Endothelial cell of umbilical vein (primary cell): Measurements from ENCODE around the gene CRISPLD2. TPM values are rescaled to one million over a fixed set of nuclear protein-coding genes. Genes with fewer than 3 reads are reported as not detected.

Experiments
- BruUV-seq: library from RNA; stranded (reverse); fragments of 400-500 nt; replicated peaks from 2 replicates; lab custom pipeline; 2021; lab: Mats Ljungman, UMichigan
- CTCF ChIA-PET: fragments of 300-600, 350-600 bp; sonication (Branson Sonifier 250); formaldehyde crosslinking; loops from one replicate; lab custom pipeline; 2021; ENCODE audit warnings: antibody characterized with exemption, inconsistent platforms; lab: Charles Lee
- POLR2A ChIA-PET: fragments of 300-600, 350-600 bp; sonication (Branson Sonifier 250); formaldehyde crosslinking; loops from one replicate; lab custom pipeline; 2021; ENCODE audit warnings: antibody characterized with exemption, inconsistent platforms; lab: Charles Lee
- DNase-seq: peaks from one replicate; pipeline ENCODE4 v3.0.0-alpha.2; 2011; ENCODE audit warnings: low read depth, low spot score
- FAIRE-seq: peaks from 2 replicates; lab custom pipeline; 2011; peaks lifted over from hg19 to GRCh38; lab: Jason Lieb, UNC
- H2AFZ ChIP-seq: 2 replicates; pipeline ENCODE4 v1.6.0; 2012; ENCODE audit warnings: low read depth, low read length, control low read depth, inconsistent platforms
- H3K27ac ChIP-seq: 2 replicates; pipeline ENCODE4 v1.5.1; 2011; ENCODE audit warnings: low read depth, mild to moderate bottlenecking, control low read depth, low read length, moderate library complexity; ENCODE audit not compliant: insufficient read depth
- H3K27me3 ChIP-seq, 2 experiments: 2 replicates each; pipeline versions ENCODE4 v1.6.0 to v1.6.1; 2011; ENCODE audit warnings: low read length in 2 of 2, mixed read lengths in 1 of 2; ENCODE audit not compliant: control insufficient read depth in 2 of 2, insufficient read depth in 2 of 2
- H3K36me3 ChIP-seq, 2 experiments: 2 replicates in 1 of 2; 3 replicates in 1 of 2; pipeline ENCODE4 v1.5.1; 2011; ENCODE audit warnings: low read length in 2 of 2, mild to moderate bottlenecking in 1 of 2, moderate library complexity in 1 of 2; ENCODE audit not compliant: control insufficient read depth in 2 of 2, insufficient read depth in 2 of 2; ENCODE audit errors: extremely low read depth in 1 of 2
- H3K4me1 ChIP-seq: 3 replicates; pipeline ENCODE4 v1.5.1; 2011; ENCODE audit warnings: mild to moderate bottlenecking, low read length; ENCODE audit not compliant: control insufficient read depth, insufficient read depth; ENCODE audit errors: extremely low read depth
- H3K4me2 ChIP-seq: 2 replicates; pipeline ENCODE4 v1.6.1; 2011; ENCODE audit warnings: low read length, control low read depth, mixed read lengths; ENCODE audit not compliant: insufficient read depth
- H3K4me3 ChIP-seq, 3 experiments: fragments of 200-600 bp in 1 of 3; sonication (generic), shearing (Covaris generic) in 1 of 3; replicated peaks in 1 of 3; 2 replicates each; pipeline ENCODE4 v1.5.1; 2011 to 2016; ENCODE audit warnings: control low read depth in 3 of 3, low read length in 3 of 3, mild to moderate bottlenecking in 2 of 3, inconsistent platforms in 1 of 3, low read depth in 1 of 3, moderate library complexity in 1 of 3; ENCODE audit not compliant: insufficient read depth in 1 of 3
- H3K79me2 ChIP-seq: 2 replicates; pipeline ENCODE4 v1.6.0; 2012; ENCODE audit warnings: low read length, inconsistent platforms; ENCODE audit not compliant: control insufficient read depth, insufficient read depth
- H3K9ac ChIP-seq: replicated peaks from 2 replicates; pipeline ENCODE3; 2011; ENCODE audit warnings: low read length, control low read depth; ENCODE audit not compliant: insufficient read depth; ENCODE audit errors: extremely low read depth
- H3K9me1 ChIP-seq: replicated peaks from 3 replicates; pipeline ENCODE4 v1.6.0; 2011; ENCODE audit warnings: mild to moderate bottlenecking, low read length; ENCODE audit not compliant: control insufficient read depth, insufficient read depth; ENCODE audit errors: extremely low read depth
- H3K9me3 ChIP-seq: replicated peaks from 2 replicates; pipeline ENCODE4 v1.5.1; 2012; ENCODE audit warnings: low read length, inconsistent platforms; ENCODE audit not compliant: control insufficient read depth, insufficient read depth
- H4K20me1 ChIP-seq: replicated peaks from 2 replicates; pipeline ENCODE3; 2011; ENCODE audit warnings: mild to moderate bottlenecking, low read length; ENCODE audit not compliant: control insufficient read depth, insufficient read depth; ENCODE audit errors: extremely low read depth
- CTCF ChIP-seq, 2 donors: IDR thresholded peaks; 1 replicate in 1 of 2; 2 replicates in 1 of 2; pipeline ENCODE4 v1.5.1; 2011; ENCODE audit warnings: low read length in 2 of 2, mild to moderate bottlenecking in 2 of 2, moderate library complexity in 2 of 2, control low read depth in 1 of 2, inconsistent platforms in 1 of 2, low read depth in 1 of 2; ENCODE audit not compliant: insufficient read depth in 1 of 2; ENCODE audit errors: extremely low read depth in 1 of 2
- EZH2 ChIP-seq: IDR thresholded peaks from 2 replicates; pipeline ENCODE4 v1.6.1; 2012; ENCODE audit warnings: borderline replicate concordance, low read depth, mild to moderate bottlenecking, moderate library complexity, low read length, inconsistent platforms; ENCODE audit not compliant: severe bottlenecking
- FOS ChIP-seq: IDR thresholded peaks from 2 replicates; pipeline ENCODE4 v1.6.1; 2011; ENCODE audit warnings: mild to moderate bottlenecking, low read length, moderate library complexity, borderline replicate concordance; ENCODE audit not compliant: insufficient read depth
- GATA2 ChIP-seq: IDR thresholded peaks from 2 replicates; pipeline ENCODE4 v1.7.0; 2011; ENCODE audit warnings: low read depth, mild to moderate bottlenecking, moderate library complexity, mixed read lengths, low read length; ENCODE audit not compliant: insufficient read length, insufficient read depth
- JUN ChIP-seq: IDR thresholded peaks from 2 replicates; pipeline ENCODE4 v1.6.1; 2011; ENCODE audit warnings: borderline replicate concordance, low read depth; ENCODE audit not compliant: insufficient read length, insufficient read depth
- MAX ChIP-seq: IDR thresholded peaks from 2 replicates; pipeline ENCODE4 v1.6.1; 2011; ENCODE audit not compliant: insufficient read depth, insufficient read length
- MYC ChIP-seq: IDR thresholded peaks from one replicate; pipeline ENCODE4 v1.6.1; 2011; ENCODE audit warnings: mild to moderate bottlenecking, low read depth, low read length
- POLR2A ChIP-seq: IDR thresholded peaks from 2 replicates; pipeline ENCODE4 v1.6.1; 2012; ENCODE audit warnings: low read depth, mild to moderate bottlenecking, control low read depth, low read length
- POLR2AphosphoS5 ChIP-seq: IDR thresholded peaks from 2 replicates; pipeline ENCODE4 v1.6.1; 2012; ENCODE audit warnings: low read depth, mild to moderate bottlenecking, control low read depth, low read length, moderate library complexity; ENCODE audit not compliant: insufficient read depth
- dilution Hi-C: fragments of 300-500 bp; cut with MboI; formaldehyde crosslinking; loops from one replicate; pipeline ENCODE4 v1.15.0; 2019; ENCODE audit warnings: low sequenced_read_pairs; ENCODE audit not compliant: extremely low pct_ligation_motif_present
- intact Hi-C: fragments of 100-400 bp; cut with micrococcal nuclease; formaldehyde crosslinking; loops from one replicate; pipeline ENCODE4 v1.10.0; 2022
- polyA plus RNA-seq, 4 experiments: library from polyadenylated mRNA; depleted of rRNA in 3 of 4; stranded (reverse) in 3 of 4; unstranded in 1 of 4; fragments of >200 nt; gene quantifications; 2 replicates each; pipeline versions ENCODE4 v1.2.1 to v1.2.3, GENCODE V29; 2011 to 2012; ENCODE audit warnings: missing spikeins in 1 of 4
- total RNA-seq: library from RNA; stranded (reverse); gene quantifications from 2 replicates; pipeline ENCODE4 v1.2.3, GENCODE V29; 2021

The CRISPLD2 gene
- total and polyA plus RNA-seq, 2 donors (not counting 3 experiments of a cell fraction or from before 2014, with no cell fraction given): 0.14 to 0.73 TPM

DNA sequence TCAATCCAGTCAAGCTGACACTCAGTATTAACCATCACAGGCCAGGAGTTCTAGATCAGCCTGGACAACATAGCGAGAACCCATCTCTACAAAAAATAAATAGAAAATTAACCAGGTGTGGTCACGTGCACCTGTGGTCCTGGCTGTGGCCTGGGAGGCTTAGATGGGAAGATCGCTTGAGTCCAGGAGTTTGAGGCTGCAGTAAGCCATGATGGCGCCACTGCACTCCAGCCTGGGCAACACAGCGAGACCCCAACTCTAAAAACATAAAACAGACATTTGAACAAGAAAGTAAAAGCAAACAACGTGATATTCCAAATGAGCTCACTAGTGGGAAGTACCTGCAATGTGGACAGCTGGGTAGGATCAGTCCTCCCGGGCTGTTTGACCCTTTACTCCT lies 41.9 kb downstream of the CRISPLD2 start:
- TF ChIP-seq MAX (no peak), CTCF (IDR thresholded peaks at IDR 0.05; ENCODE audit: extremely low read depth in 1 of 2, insufficient read depth in 1 of 2, low read depth in 1 of 2, low read length in 2 of 2) (no peak), GATA2 (no peak), JUN (no peak), POLR2A (no peak), POLR2AphosphoS5 (no peak), MYC (no peak), EZH2 (no peak), FOS (no peak)
- Histone ChIP-seq H3K36me3 (no peaks in the 10 kb centered on the region), H3K9ac (no peak overlapping the region), H3K9me1 (no peaks in the 10 kb centered on the region), H3K4me2 (no peak overlapping the region), H4K20me1 (no peaks in the 10 kb centered on the region), H3K27ac (no peak overlapping the region), H3K79me2 (no peaks in the 10 kb centered on the region), H3K9me3 (no peaks in the 10 kb centered on the region), H3K4me3 (no peak overlapping the region), H3K4me1 (no peaks in the 10 kb centered on the region), H3K27me3 (peaks cover 0 to 4% of the 10 kb centered on the region in 2 experiments), H2AFZ (no peak overlapping the region)
- CTCF ChIA-PET: no interaction called here
- DNase-seq (no peak), FAIRE-seq (no peak)
- BruUV-seq: no TSS peak
- dilution Hi-C loops: no loop called here
- intact Hi-C loops: no loop called here
- POLR2A ChIA-PET: no interaction called here
